Activated CD4-positive, alpha-beta T cell treated with anti-CD3 and anti-CD28 coated beads, Interleukin-2, Interleukin-6, amounts not matched to agents 100 ng/mL and 50 ng/mL, durations not matched to agents 16 hours and 8 hours (primary cell): ENCODE data around the gene GLUL.

ENCODE experiments used
- DNase-seq: peaks from one replicate; pipeline ENCODE4 v3.0.0-alpha.2; 2020

Gene GLUL

GRCh38 chr1:182391362-182392049 is at the start of gene GLUL:
Gene GLUL, minus strand, starts transcription at chr1:182391790. Its CDS starts 3,053 bp downstream, at chr1:182388737.
- peak; percentile 83 for DNase-seq

DNA sequence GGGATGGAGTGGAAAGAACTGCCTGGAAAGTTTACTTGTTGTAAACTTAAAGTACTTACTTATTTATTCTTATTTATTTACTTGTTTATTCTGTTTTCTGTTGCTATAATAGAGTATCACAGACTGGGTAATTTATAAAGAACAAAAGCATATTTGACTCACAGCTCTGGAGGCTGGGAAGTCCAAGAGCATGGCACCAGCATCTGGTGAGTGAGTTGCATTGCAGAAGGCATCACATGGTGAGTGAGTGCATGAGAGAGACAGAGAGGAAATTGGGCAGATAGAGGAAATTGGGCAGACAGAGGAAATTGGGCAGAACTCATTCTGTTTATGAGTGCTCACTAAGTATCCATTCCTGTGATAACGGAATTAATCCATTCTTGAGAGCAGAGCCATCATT is 46.7 kb upstream of the GLUL start:
- DNase-seq, result no peak

DNA sequence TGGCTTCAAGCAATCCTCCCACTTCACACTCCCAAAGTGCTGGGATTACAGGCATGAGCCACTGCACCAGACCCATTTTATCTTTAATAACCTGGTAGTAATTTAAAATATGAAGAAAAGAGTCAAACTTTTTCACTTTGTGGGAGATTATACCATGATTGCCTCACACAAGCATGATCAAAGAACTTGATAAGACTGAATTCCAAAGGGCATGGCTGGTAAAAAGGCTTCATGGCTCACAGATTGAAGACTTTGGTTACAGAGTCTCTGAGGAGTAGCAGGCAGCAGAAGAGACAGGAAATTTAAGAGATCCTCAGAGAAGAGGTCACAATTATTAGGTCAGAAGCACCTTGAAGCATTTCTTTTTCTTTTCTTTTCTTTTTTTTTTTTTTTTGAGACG is 42.0 kb upstream of the GLUL start:
- no peak for DNase-seq

- DNase-seq, result no peak
These were observed 39.7 kb upstream of the GLUL start for GRCh38 chr1:182431278-182431677.

DNA sequence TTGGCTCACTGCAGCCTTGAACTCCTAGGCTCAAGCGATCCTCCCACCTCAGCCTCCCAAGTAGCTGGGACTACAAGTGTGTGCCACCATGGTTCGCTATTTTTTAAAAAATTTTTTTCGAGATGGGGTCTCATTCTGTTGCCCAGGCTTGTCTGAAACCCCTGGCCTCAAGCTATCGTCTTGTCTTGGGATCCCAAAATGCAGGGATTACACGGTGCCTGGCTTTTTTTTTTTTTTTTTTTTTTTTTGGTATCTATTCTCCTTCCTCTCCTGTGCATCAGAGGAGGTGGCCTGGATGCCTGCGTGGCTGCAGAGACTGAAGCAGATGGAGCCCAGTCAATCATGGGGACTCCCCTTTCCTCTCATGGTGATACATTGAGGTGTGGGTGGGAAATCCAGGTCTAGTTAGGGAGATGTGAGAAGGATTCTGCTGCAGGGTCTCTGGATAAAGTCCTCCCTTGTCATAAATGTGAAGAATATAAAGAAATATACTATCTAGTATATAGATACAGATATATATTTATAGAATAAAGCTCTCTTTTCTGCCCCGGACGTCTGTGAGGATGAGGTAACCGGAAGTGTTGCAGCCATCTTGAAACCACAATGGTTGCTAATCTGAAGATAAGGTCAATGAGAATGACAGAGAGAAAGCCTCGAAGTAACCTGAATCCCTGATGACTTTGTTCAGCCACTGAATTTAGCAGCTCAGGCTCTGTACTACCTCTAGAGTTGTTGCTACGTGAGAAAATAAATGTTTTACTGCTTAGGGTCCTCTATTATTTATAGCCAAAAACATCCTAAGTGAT is 38.9 kb upstream of the GLUL start:
- DNase-seq, result peak; percentile 66

DNA sequence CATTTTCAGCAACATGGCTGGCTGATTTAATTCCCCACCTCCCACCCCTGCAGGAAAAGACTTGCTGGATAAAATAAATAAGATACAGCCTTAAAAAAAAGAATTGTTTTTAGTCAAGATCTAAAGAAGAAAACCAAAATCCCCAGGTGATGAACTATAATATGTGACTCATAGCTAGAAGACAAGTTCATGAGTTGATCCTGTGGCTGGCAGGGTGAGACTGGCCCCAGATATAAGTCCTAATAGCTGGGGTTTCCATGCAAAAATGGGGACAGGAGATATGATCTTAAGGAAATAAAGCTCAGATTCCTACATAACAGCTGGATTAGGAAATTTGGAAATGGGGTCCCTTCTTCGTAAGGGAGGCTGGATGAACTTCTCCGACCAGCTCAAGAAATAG is 36.5 kb upstream of the GLUL start:
- DNase-seq, result peak; percentile 24

DNA sequence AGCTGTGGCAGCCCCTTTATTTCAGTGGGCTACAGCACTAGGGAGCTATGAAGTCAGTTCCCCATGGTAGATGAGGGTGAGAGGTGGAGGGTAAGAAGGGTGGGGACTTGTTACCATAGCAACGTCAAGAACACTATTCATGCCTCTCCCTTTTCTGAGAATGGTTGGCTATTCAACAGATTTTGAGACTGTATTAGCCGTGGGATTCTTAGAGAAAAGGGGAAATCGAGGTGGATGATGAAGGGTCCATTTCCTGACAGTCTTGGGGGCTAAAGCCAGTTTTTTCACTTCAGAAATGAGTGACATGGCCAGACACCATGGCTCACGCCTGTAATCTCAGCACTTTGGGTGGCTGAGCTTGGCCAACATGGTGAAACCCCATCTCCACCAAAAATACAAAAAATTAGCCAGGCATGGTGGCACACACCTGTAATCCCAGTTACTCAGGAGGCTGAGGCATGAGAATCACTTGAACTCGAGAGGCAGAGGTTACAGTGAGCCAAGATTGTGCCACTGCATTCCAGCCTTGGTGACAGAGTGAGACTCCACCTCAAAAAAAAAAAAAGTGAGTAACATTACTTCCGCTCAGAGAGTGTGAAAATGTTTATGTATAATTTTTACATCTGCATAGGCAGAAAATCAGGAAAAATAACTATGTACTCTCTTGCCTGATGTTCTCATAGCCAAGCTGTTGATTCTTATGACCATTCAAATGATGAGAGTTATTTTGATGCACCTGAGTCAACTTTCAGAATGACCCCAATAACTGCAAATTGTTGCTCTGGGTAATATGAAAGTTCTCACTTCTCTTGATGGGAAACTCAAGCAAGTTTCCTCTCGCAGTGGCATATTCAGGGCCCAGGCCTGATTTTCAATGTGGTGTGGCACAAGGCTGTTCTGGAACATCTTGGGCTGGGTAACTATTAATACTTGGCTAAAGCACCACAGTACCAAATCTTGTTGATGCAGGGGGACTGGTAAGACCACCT is 35.1 kb upstream of the GLUL start:
- peak; percentile 16 for DNase-seq

GRCh38 chr1:182415789-182416188 is 24.2 kb upstream of the GLUL start:
- DNase-seq, result peak; percentile 38

DNA sequence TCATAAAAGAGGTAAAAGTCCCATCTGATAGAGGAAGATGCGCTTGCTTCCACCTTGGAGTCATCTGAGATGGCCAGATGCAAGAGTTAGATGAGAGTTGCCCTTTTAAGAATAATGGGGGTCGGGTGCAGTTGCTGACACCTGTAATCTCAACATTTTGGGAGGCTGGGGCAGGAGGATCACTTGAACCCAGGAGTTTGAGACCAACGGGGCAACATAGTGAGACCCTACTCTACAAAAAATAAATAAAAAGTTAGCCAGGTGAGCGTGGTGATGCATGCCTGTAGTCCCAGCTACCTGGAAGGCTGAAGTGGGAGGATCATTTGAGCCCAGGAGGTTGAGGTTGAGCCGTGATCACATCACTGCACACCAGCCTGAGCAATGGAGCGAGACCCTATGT is 22.4 kb upstream of the GLUL start:
- no peak for DNase-seq

GRCh38 chr1:182413486-182413885 is 21.9 kb upstream of the GLUL start:
- no peak for DNase-seq

DNA sequence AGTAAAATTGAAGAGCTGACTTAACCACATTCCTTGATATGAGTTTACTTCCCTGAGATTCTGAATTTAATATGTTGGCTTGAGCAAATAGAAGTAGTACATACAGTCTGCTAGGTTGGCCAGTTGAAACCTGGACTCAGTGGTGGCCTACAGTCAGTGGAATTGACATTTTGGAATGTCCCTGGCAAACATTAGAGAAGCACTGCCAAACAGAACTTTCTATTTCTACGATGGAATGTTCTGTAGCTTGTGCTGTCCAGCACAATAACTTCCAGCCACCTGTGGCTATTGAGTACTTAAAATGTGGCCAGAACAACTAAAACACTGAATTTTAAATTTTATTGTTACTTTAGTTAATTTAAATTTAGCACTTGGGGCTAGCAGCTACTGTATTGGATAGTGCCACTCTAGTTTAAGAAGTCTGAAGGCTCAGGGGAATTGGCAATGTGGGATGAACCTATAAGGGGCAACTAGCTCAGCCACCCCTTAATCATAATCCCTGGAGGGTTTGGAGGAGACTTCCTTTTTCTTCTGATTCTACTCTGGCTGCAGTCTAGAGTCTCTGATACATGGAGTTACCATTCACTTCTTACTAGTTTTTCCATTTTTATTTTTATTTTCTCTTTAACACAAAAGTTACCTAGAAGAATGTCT is 19.2 kb upstream of the GLUL start:
- DNase-seq, result no peak

GRCh38 chr1:182410138-182410537 is 18.5 kb upstream of the GLUL start:
- DNase-seq, result no peak

DNA sequence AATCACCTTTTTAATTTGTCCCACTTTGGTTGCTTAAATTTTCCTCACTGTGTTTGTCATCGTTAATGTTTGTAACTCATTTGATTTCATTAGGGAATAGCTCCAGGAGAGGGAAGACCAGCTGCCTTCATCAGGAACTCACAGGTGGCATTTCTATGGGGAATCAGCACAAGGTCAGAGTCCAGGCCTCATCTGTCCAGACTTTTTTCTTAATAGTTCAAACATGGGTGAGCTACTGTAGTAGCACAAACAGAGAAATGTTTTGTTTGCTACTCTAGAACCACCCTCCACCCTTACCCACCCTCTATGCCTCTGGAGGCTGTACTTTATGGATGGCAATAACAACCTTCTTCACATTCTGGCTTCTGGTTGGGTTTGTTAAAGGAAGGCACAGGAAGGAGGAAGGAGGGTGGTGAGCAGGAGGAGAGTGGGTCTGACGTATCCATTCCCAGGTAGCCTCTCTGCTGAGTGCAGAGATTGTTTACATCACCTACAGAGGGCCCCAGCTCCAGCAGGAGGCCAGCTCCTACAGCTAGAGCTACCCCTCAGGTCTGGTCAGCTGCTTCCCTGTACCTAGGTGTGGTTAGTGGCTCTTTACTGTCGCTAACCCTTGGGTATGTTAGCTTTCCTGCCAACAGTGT is 17.0 kb upstream of the GLUL start:
- DNase-seq, result no peak

DNA sequence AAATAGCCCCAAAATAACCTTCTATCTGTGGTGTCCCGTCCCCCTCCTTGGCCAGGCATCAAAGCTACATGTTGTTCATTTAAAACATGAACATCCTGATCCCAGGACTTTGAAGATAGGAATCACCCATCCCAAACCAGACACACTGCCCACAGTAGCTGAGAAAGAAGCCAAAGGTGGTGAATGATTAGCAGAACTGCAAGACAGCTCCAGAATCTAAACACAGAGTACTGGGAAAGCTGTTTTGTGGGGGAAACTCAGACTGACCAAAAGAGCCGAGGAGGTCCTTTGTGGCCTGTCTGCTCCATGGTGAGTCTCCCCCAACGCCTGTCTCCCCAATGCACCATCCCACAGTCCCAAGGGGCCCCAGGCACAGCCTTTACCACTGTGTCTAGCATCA is 16.1 kb upstream of the GLUL start:
- no peak for DNase-seq

- DNase-seq, result no peak
These were observed 14.4 kb upstream of the GLUL start for GRCh38 chr1:182406012-182406411.

- DNase-seq, result no peak
These were observed 14.0 kb upstream of the GLUL start for GRCh38 chr1:182405578-182405977.

- DNase-seq, result no peak
These were observed 13.2 kb upstream of the GLUL start for GRCh38 chr1:182404781-182405180.

DNA sequence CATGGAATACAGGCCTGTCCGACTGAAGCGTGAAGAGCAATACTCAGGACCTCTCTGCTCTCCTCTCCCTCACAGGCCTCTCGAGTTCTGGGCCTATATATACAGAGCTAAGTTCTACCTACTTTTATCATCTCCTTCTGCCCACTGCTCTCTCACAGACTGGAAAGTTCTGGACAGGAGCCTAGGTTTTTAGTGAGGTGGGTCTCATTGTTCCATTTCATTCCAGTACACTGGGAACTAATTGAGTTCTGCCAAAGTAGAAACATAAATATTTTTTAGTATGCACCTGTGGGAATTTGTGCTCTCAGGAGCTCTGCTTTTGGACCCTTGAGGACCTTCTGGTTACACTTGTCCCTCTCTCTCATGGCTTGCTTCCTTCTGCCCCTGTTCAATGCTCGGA is 9.0 kb upstream of the GLUL start, which contains the start of gene TEDDM1:
TEDDM1 (minus strand) TSS at position 101 of the 400 bp plus-strand sequence. CDS start 182 bp downstream, outside the sequence.
- no peak for DNase-seq

DNA sequence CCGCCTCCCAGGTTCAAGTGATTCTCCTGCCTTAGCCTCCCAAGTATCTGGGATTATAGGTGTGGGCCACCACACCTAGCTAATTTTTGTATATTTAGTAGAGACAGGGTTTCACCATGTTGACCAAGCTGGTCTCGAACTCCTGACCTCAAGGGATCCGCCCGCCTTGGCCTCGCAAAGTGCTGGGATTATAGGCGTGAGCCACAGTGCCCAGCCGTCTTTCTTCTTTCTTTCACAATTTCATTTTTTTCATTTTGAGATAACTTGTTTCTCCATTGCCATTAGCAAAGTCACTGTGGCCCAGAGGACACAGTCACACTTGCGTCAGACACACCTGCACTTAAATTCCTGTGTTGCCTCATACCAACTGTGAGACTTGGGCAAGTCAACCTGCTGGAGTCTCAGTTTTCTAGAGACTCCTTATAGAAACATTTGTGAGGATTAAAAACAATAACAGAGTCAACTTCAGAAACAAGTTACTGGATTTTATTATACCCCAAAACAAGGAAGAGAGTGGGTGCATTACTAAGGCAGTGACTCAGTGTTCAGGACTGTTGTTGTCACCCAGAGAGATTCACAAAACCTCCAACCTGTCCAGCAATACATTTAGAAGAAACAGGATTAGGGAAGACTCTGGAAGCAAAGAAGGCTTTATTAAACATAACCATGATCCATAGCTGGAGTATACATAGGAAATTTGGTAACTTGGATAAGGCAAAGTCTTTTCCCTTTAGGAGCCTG is 6.2 kb upstream of the GLUL start:
- no peak for DNase-seq

DNA sequence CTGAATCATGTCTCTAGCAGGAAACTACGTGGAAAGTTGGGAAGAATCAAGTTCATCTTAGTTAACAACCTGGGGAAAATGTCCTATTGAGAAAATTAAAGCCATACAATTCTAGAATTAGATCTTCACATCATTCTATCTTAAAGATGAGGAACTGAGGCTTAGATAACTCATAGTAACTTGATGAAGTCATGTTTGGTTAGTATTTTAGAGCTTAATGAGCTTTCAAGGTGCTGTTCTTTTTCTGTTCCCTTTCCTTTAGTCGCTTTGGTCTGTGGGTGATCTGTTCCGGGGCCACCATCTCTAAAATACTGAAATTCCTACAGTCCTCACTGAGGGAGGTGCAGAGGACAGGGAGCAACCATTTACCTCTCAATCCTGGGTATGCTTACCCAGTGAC is 4.3 kb upstream of the GLUL start:
- no peak for DNase-seq

GRCh38 chr1:182394055-182394775 is 2.6 kb upstream of the GLUL start:
- DNase-seq, result no peak
